NCI-H460 (cell line): ENCODE data around the gene BNIP2. TPM values are rescaled to one million over a fixed set of nuclear protein-coding genes. Genes with fewer than 3 reads are reported as not detected.
"Not testable (repeated sequence)": the region's sequence is repeated elsewhere in the genome, so short reads cannot be mapped to it uniquely, and the experiment has no call there.

Source experiments
- DNase-seq: peaks from one replicate; pipeline ENCODE4 v3.0.0-alpha.2; 2016; ENCODE audit warnings: low read depth; ENCODE audit errors: extremely low read depth
- total RNA-seq: library from RNA; depleted of rRNA; stranded (reverse); fragments of >200 nt; shearing (Covaris generic); gene quantifications from 2 replicates; pipeline ENCODE4 v1.2.3, GENCODE V29; 2014; rRNA removed

BNIP2 gene
- total RNA-seq, 1 experiment from 2014 or later, result 113 TPM

- DNase-seq, result no peak
These were observed 46.8 kb downstream of the BNIP2 start for GRCh38 chr15:59642351-59642750.

GRCh38 chr15:59637507-59637906 is 51.6 kb downstream of the BNIP2 start:
- not testable (repeated sequence) for DNase-seq

DNA sequence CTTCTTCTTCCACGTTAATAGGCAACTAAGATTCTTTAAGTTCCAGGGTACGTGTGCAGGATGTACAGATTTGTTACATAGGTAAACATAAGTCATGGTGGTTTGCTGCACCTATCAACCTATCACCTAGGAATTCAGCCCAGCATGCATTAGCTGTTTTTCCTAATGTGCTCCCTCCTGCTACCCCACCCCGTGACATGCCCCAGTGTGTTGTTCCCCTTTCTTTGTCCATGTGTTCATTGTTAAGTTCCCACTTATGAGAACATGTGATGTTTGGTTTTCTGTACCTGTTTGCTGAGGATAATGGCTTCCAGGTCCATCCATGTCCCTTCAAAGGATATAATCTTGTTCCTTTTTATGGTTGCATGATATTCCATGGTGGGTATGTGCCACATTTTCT is 52.9 kb downstream of the BNIP2 start:
- DNase-seq, result no peak

GRCh38 chr15:59632714-59633113 is 56.4 kb downstream of the BNIP2 start:
- peak; percentile 18 for DNase-seq

GRCh38 chr15:59622289-59622688 is 66.8 kb downstream of the BNIP2 start:
- DNase-seq, result peak; percentile 71

GRCh38 chr15:59618406-59618805 is 70.7 kb downstream of the BNIP2 start:
- DNase-seq, result no peak

- DNase-seq, result no peak
These were observed 72.7 kb downstream of the BNIP2 start for GRCh38 chr15:59616379-59616778.

DNA sequence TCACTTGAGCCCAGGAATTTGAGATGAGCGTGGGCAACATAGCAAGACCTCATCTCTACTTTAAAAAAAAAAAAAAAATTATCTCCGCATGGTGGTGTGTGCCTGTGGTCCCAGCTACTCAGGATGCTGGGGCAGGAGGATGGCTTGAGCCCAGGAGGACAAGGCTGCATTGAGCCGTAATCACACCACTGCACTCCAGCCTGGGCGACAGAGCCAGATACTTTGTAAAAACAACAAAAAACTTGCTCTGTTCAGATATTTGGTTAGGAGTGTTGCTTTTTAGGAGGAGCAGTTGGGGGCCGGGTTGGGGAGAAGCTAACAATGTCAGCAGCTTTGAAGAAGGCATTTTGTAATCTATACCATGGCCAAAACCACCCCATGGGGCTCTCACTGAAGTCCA is 73.5 kb downstream of the BNIP2 start:
- no peak for DNase-seq

DNA sequence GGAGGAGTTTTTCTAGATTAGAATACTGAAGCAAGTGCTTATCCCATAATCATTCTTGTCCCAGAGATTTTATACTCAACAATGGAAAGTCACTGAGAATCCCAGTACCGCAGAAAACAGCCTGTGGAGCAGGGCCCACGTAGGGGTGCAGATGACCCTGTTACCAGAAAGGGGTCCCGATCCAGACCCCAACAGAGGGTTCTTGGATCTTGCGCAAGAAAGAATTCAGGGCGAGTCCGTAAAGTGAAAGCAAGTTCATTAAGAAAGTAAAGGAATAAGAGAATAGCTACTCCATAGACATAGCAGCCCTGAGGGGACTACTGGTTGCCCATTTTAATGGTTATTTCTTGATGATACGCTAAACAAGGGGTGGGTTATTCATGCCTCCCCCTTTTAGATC is 75.0 kb downstream of the BNIP2 start:
- DNase-seq, result no peak

DNA sequence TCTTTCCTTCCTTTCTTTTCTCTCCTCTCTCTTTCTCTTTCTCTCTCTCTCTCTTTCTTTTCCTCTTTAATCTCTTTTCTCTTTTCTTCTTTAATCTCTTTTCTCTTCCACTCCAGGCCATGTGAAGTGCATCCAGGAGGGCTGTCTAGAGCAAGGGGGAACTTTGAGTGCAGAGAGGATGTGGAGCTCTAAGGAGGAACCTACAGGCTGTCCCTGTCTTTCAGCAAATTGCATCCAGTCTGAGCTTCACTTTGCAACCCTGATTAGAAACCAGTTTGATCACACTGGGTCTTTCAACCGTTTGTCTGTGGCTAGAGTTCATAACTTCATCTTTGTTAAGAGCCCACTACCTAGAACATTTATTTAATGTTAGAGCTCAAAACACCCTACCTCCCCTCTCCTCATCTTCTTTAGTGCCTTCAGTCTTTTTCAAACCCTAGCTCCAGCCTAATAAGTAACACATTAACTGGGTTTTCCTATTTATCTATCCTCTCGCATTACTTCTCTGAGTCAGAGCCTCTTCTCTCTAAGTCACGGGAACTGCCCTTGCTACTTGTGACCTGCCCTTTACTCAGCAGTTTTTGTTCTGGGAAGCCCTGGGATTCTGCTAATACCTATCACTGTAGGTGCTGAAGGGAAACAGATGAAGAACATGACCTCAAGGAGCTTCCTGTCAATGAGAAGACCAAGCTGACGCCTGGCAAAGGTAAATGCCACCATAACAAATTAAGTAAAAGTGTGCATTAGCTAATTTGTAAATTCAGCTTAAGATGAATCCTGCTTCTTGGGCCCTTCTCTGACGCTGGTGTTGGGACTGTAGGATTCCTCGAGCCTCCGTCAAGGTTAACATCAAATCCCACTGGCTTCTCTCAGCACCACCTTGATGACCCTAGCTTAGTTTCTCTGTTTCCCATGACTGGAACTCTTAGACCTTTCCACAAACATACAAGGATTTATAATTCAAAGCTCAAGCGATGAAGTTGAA is 77.6 kb downstream of the BNIP2 start, which contains the start of gene GCNT3:
GCNT3 (plus strand) TSS at position 508 of the 985 bp plus-strand sequence. CDS start 6,456 bp downstream, outside the sequence.
- peak; percentile 5 for DNase-seq

- DNase-seq, result no peak
These were observed 79.1 kb downstream of the BNIP2 start for GRCh38 chr15:59609730-59610712.

Other genes with a start within 250 kb of the BNIP2 start
- gene GCNT3, start 77.5 kb downstream of the BNIP2 start, total RNA-seq, result 0.29 and 0.50 TPM in 2 replicates
- 113 and 138 TPM in 2 replicates for gene GTF2A2, start 31.8 kb downstream of the BNIP2 start, total RNA-seq